Activated CD4-positive, alpha-beta memory T cell treated with anti-CD3 and anti-CD28 coated beads for 36 hours (primary cell): ENCODE results near the gene SCN5A. TPM values are rescaled to one million over a fixed set of nuclear protein-coding genes. Genes with fewer than 3 reads are reported as not detected.
A peak's percentile ranks its signal among the peaks of the same experiment; 100 is the strongest.

Experiments
- CTCF ChIA-PET: fragments of 350-600 bp; sonication (Branson Sonifier 250); formaldehyde crosslinking; loops from one replicate; lab custom pipeline; 2021; ENCODE audit warnings: antibody characterized with exemption, inconsistent platforms; lab: Charles Lee
- POLR2A ChIA-PET: fragments of 350-600 bp; sonication (Branson Sonifier 250); formaldehyde crosslinking; loops from one replicate; lab custom pipeline; 2021; ENCODE audit warnings: antibody characterized with exemption; lab: Charles Lee
- DNase-seq: peaks from one replicate; pipeline ENCODE4 v3.0.0-alpha.2; 2020
- H3K27ac Mint-ChIP-seq: one replicate; pipeline ENCODE4 v1.8.0; 2021; ENCODE audit warnings: mixed read lengths
- H3K27me3 Mint-ChIP-seq: one replicate; pipeline ENCODE4 v1.8.0; 2021; ENCODE audit warnings: mixed read lengths
- H3K36me3 Mint-ChIP-seq: one replicate; pipeline ENCODE4 v1.8.0; 2021; ENCODE audit warnings: mixed read lengths
- H3K4me1 Mint-ChIP-seq: one replicate; pipeline ENCODE4 v1.8.0; 2021; ENCODE audit warnings: low read depth, mixed read lengths
- H3K4me3 Mint-ChIP-seq: one replicate; pipeline ENCODE4 v1.8.0; 2021; ENCODE audit warnings: mild to moderate bottlenecking, mixed read lengths
- H3K9me3 Mint-ChIP-seq: one replicate; pipeline ENCODE4 v1.8.0; 2021; ENCODE audit warnings: mixed read lengths
- intact Hi-C: fragments of 100-400 bp; cut with micrococcal nuclease; formaldehyde crosslinking; loops from one replicate; pipeline ENCODE4 v1.15.1; 2023
- total RNA-seq, 2 experiments: library from RNA; stranded (reverse); gene quantifications; one replicate each; pipeline ENCODE4 v1.2.3, GENCODE V29; 2021

Gene SCN5A
- total RNA-seq, 2 experiments from 2014 or later: 0.12 to 0.34 TPM

- DNase-seq: peak; percentile 33
- POLR2A ChIA-PET: no interaction called here
- intact Hi-C loops: loop anchor here (1.0 to 5.0 kb wide), 3 partner anchors 198 to 354 kb away; partner anchors contain the start of gene XYLB
Observed at GRCh38 chr3:38646630-38647029, 2.9 kb downstream of the SCN5A start.

DNA sequence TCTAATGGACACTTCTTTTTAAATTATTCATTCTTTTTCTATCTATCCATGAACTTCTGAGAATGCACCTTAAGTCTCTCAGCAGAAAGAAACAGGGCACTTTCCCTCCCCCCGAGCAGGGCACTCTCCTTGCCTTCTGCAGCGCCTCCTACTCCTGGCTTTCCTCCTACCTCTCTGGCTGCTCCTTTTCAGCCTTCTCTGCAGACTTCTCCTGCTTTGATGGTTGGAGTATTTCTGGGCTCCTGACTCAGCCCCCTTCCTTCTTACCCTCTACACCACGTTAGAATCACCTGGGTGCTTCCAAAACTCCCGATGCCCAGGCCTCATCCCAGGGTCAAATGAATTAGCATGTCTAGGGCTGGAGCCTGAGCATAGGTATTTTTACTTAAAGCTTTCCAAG is 3.4 kb downstream of the SCN5A start:
- POLR2A ChIA-PET: no interaction called here
- H3K27ac Mint-ChIP-seq: no peak overlapping the region
- peaks cover 4% of the 10 kb centered on the region for H3K27me3 Mint-ChIP-seq
- H3K4me1 Mint-ChIP-seq: peaks cover 5% of the 10 kb centered on the region
- intact Hi-C loops: loop anchor here (1.0 to 5.0 kb wide), 3 partner anchors 198 to 354 kb away; partner anchors contain the start of gene XYLB
- H3K36me3 Mint-ChIP-seq: no peaks in the 10 kb centered on the region
- CTCF ChIA-PET: interaction anchor here (0.7 to 3.7 kb wide), 11 partner anchors 10 to 589 kb away, joined by 3 to 18 read pairs (median 4); no protein-coding TSS in a partner anchor
- DNase-seq: peak; percentile 1
- H3K9me3 Mint-ChIP-seq: no peaks in the 10 kb centered on the region
- no peak overlapping the region for H3K4me3 Mint-ChIP-seq

More at GRCh38 chr3:38646630-38647029, 2.9 kb downstream of the SCN5A start:
- Mint-ChIP-seq H3K4me3 (no peak overlapping the region), H3K27me3 (peaks cover 7% of the 10 kb centered on the region), H3K36me3 (no peaks in the 10 kb centered on the region), H3K9me3 (no peaks in the 10 kb centered on the region), H3K27ac (no peak overlapping the region), H3K4me1 (peaks cover 6% of the 10 kb centered on the region)
- CTCF ChIA-PET: interaction anchor here (0.7 to 3.7 kb wide), 15 partner anchors 9 to 590 kb away, joined by 3 to 18 read pairs (median 4); partner anchors contain the start of gene EXOG

GRCh38 chr3:38645601-38646000 is 3.9 kb downstream of the SCN5A start:
- H3K27ac Mint-ChIP-seq: no peak overlapping the region
- ChIA-PET POLR2A (no interaction called here), CTCF (interaction anchor here (1.0 to 1.6 kb wide), 2 partner anchors 11 to 192 kb away, joined by 3 to 4 read pairs; no protein-coding TSS in a partner anchor)
- intact Hi-C loops: loop anchor here (5.0 kb wide), 1 partner anchor 298 kb away; the partner anchor contains the start of gene XYLB
- no peak overlapping the region for H3K4me3 Mint-ChIP-seq
- H3K9me3 Mint-ChIP-seq: no peaks in the 10 kb centered on the region
- peak; percentile 3 for DNase-seq
- peaks cover 4% of the 10 kb centered on the region for H3K27me3 Mint-ChIP-seq
- H3K36me3 Mint-ChIP-seq: no peaks in the 10 kb centered on the region
- peaks cover 4% of the 10 kb centered on the region for H3K4me1 Mint-ChIP-seq

DNA sequence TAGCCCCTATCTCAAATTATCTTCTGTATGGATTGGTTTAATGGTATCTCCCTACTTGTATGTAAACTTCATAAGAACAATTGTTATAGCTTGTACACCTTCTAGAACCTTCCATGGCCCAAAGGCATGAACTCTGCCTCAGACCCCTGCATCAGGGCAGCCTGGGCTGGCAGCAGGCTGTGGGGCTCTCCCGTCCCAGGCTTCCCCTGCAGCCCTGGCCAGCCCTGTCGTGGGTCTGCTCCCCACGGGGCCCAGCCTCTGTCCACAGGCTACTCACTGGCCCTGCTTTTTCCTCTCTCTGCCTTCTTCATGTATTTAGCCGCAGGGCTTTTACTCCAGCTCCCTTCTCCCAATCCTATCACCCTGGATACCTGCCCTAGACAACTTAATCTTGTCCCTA is 4.4 kb downstream of the SCN5A start:
- no peak overlapping the region for H3K4me3 Mint-ChIP-seq
- DNase-seq: no peak
- POLR2A ChIA-PET: no interaction called here
- no peaks in the 10 kb centered on the region for H3K36me3 Mint-ChIP-seq
- CTCF ChIA-PET: no interaction called here
- H3K27me3 Mint-ChIP-seq: peaks cover 4% of the 10 kb centered on the region
- no peaks in the 10 kb centered on the region for H3K9me3 Mint-ChIP-seq
- H3K27ac Mint-ChIP-seq: no peak overlapping the region
- intact Hi-C loops: loop anchor here (5.0 kb wide), 1 partner anchor 298 kb away; the partner anchor contains the start of gene XYLB
- peaks cover 4% of the 10 kb centered on the region for H3K4me1 Mint-ChIP-seq

- Mint-ChIP-seq H3K27ac (no peak overlapping the region), H3K9me3 (no peaks in the 10 kb centered on the region), H3K27me3 (peaks cover 4% of the 10 kb centered on the region), H3K36me3 (no peaks in the 10 kb centered on the region), H3K4me1 (peaks cover 4% of the 10 kb centered on the region), H3K4me3 (no peak overlapping the region)
- POLR2A ChIA-PET: no interaction called here
- CTCF ChIA-PET: no interaction called here
- DNase-seq: peak; percentile 1
- intact Hi-C loops: loop anchor here (5.0 kb wide), 1 partner anchor 297 kb away; the partner anchor contains the start of gene XYLB
Observed at GRCh38 chr3:38644662-38645053, 4.8 kb downstream of the SCN5A start.

GRCh38 chr3:38644016-38644661 is 5.3 kb downstream of the SCN5A start:
- H3K4me3 Mint-ChIP-seq: no peak overlapping the region
- peak; percentile 2 for DNase-seq

GRCh38 chr3:38643592-38643991 is 5.9 kb downstream of the SCN5A start:
- Mint-ChIP-seq H3K9me3 (no peaks in the 10 kb centered on the region), H3K4me1 (peaks cover 2% of the 10 kb centered on the region), H3K27ac (no peak overlapping the region), H3K36me3 (no peaks in the 10 kb centered on the region), H3K4me3 (no peak overlapping the region), H3K27me3 (peaks cover 4% of the 10 kb centered on the region)
- POLR2A ChIA-PET: no interaction called here
- intact Hi-C loops: no loop called here
- CTCF ChIA-PET: interaction anchor here (1.0 kb wide), 1 partner anchor 123 kb away, joined by 3 read pairs; no protein-coding TSS in a partner anchor
- DNase-seq: peak; percentile 1

More at GRCh38 chr3:38644016-38644661, 5.3 kb downstream of the SCN5A start:
- ChIA-PET CTCF (interaction anchor here (1.0 kb wide), 1 partner anchor 124 kb away, joined by 3 read pairs; no protein-coding TSS in a partner anchor), POLR2A (no interaction called here)
- H3K9me3 Mint-ChIP-seq: no peaks in the 10 kb centered on the region
- H3K36me3 Mint-ChIP-seq: no peaks in the 10 kb centered on the region
- intact Hi-C loops: no loop called here
- no peak overlapping the region for H3K27ac Mint-ChIP-seq
- peaks cover 4% of the 10 kb centered on the region for H3K4me1 Mint-ChIP-seq
- peaks cover 4% of the 10 kb centered on the region for H3K27me3 Mint-ChIP-seq

- H3K36me3 Mint-ChIP-seq: no peaks in the 10 kb centered on the region
- intact Hi-C loops: no loop called here
- peaks cover 4% of the 10 kb centered on the region for H3K27me3 Mint-ChIP-seq
- no peaks in the 10 kb centered on the region for H3K9me3 Mint-ChIP-seq
- POLR2A ChIA-PET: no interaction called here
- H3K4me1 Mint-ChIP-seq: no peaks in the 10 kb centered on the region
- no peak overlapping the region for H3K4me3 Mint-ChIP-seq
- no peak overlapping the region for H3K27ac Mint-ChIP-seq
- peak; percentile 3 for DNase-seq
- CTCF ChIA-PET: interaction anchor here (1.0 to 2.2 kb wide), 3 partner anchors 8 to 122 kb away, joined by 3 to 11 read pairs (median 4); no protein-coding TSS in a partner anchor
Observed at GRCh38 chr3:38643090-38643489, 6.4 kb downstream of the SCN5A start.

- Mint-ChIP-seq H3K4me3 (no peak overlapping the region), H3K36me3 (no peaks in the 10 kb centered on the region), H3K27me3 (peaks cover 4% of the 10 kb centered on the region), H3K4me1 (no peaks in the 10 kb centered on the region), H3K27ac (no peak overlapping the region), H3K9me3 (no peaks in the 10 kb centered on the region)
- ChIA-PET CTCF (interaction anchor here (1.6 to 2.2 kb wide), 2 partner anchors 10 to 14 kb away, joined by 4 to 11 read pairs; no protein-coding TSS in a partner anchor), POLR2A (no interaction called here)
- intact Hi-C loops: no loop called here
- DNase-seq: no peak
Observed at GRCh38 chr3:38641461-38642110, 7.9 kb downstream of the SCN5A start.

DNA sequence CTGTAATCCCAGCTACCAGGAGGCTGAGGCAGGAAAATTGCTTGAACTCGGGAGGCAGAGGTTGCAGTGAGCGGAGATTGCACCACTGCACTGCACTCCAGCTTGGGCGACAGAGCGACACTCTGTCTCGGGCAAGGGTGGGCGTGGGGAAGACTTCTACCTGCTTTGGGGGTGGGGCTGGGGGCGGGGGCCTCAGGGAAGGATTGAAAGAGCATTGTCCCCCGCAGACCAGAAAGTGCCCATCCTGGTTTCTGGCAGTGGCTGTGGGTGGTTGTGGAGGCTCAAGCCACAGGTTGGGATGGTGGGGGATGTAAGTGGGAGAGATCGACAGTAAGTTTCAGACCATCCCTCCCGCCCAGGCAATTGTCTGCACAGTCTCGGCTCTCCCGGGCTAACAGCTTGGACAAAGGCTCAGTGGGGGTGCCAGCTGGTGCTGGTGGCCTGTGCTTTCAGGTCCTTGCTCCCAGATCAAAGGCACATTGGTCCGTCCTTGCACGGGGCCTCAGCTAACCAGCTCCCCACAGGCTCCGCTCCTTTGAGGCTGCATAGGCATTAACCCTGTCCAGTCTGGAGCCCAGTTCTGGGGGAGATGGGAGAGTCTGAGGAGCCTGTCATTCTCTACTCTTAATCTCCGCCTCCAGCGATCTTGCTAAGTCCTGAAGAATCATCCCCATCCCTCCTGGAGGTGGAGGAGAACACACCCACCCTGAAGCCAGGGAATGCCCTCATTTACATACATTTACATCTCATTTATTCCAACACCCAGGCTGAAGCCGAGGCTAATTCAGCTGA is 8.6 kb downstream of the SCN5A start:
- Mint-ChIP-seq H3K4me3 (no peak overlapping the region), H3K27ac (no peak overlapping the region), H3K36me3 (no peaks in the 10 kb centered on the region), H3K9me3 (no peaks in the 10 kb centered on the region), H3K4me1 (no peaks in the 10 kb centered on the region), H3K27me3 (peaks cover 4% of the 10 kb centered on the region)
- intact Hi-C loops: no loop called here
- CTCF ChIA-PET: interaction anchor here (1.4 to 2.2 kb wide), 2 partner anchors 11 kb away, joined by 5 to 11 read pairs; no protein-coding TSS in a partner anchor
- DNase-seq: no peak
- POLR2A ChIA-PET: no interaction called here

DNA sequence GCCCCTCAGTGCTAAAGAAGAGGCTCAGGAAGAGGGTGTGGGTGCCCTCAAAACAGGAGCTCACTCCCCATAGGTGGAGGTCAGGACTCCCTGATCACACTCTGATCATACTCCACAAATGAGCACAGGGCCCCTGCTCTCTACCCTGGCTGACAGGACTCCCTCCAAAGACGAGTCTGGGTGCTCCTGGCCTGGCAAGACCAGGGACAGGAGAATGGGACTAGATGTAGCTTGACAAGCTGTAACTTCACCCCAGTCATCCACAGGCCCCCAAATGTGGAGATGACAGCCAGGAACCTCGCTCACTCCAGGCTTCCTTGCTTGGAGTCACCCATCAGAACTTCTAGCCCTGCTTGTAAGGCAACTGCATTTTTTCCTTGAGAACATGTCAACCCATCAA is 11.1 kb downstream of the SCN5A start:
- Mint-ChIP-seq H3K4me1 (peaks cover 3% of the 10 kb centered on the region), H3K27ac (no peak overlapping the region)
- CTCF ChIA-PET: no interaction called here

More for the DNA sequence above, 11.1 kb downstream of the SCN5A start:
- Mint-ChIP-seq H3K27me3 (no peaks in the 10 kb centered on the region), H3K4me3 (no peak overlapping the region), H3K36me3 (no peaks in the 10 kb centered on the region), H3K9me3 (no peaks in the 10 kb centered on the region)
- intact Hi-C loops: no loop called here
- no peak for DNase-seq
- POLR2A ChIA-PET: no interaction called here
